OCI-LY3 (cell line): ENCODE measurements around the gene NT5M.

Experiments
- H2AFZ ChIP-seq: fragments of 200-600, 300-600 bp; shearing (Covaris generic); 2 replicates; pipeline ENCODE4 v1.6.0; 2014; ENCODE audit warnings: antibody characterized with exemption, low read depth, low read length
- H3K27ac ChIP-seq: fragments of 200-600, 300-600 bp; sonication (generic); 2 replicates; pipeline ENCODE4 v1.5.1; 2014; ENCODE audit warnings: mild to moderate bottlenecking, low read length, moderate library complexity, mixed read lengths
- H3K27me3 ChIP-seq: fragments of 200-600, 300-600 bp; sonication (generic); 2 replicates; pipeline ENCODE4 v1.6.1; 2014; ENCODE audit warnings: low read depth, low read length, mixed read lengths
- H3K36me3 ChIP-seq: fragments of 200-600, 300-600 bp; sonication (generic); replicated peaks from 2 replicates; pipeline ENCODE3; 2014; ENCODE audit warnings: low read depth, low read length, mixed read lengths
- H3K4me1 ChIP-seq: fragments of 300-600, 200-600 bp; sonication (generic); 2 replicates; pipeline ENCODE4 v1.6.1; 2014; ENCODE audit warnings: low read length, mixed read lengths
- H3K4me2 ChIP-seq: fragments of 200-600, 300-600 bp; sonication (generic); 2 replicates; pipeline ENCODE4 v1.6.1; 2014; ENCODE audit warnings: low read length, mixed read lengths
- H3K4me3 ChIP-seq: fragments of 300-600, 200-600 bp; sonication (generic); 2 replicates; pipeline ENCODE4 v1.5.1; 2014; ENCODE audit warnings: antibody characterized with exemption, mild to moderate bottlenecking, low read length, moderate library complexity
- H3K79me2 ChIP-seq: fragments of 300-600, 200-600 bp; shearing (Covaris generic); 2 replicates; pipeline ENCODE4 v1.6.1; 2014; ENCODE audit warnings: mild to moderate bottlenecking, low read length, mixed read lengths
- H3K9ac ChIP-seq: fragments of 300-600, 200-600 bp; shearing (Covaris generic); 2 replicates; pipeline ENCODE4 v1.6.0; 2014; ENCODE audit warnings: mild to moderate bottlenecking, low read length, moderate library complexity
- H3K9me3 ChIP-seq: fragments of 200-600, 300-600 bp; shearing (Covaris generic); 2 replicates; pipeline ENCODE4 v1.6.1; 2014; ENCODE audit warnings: low read length, mixed read lengths; ENCODE audit not compliant: insufficient read depth
- H4K20me1 ChIP-seq: fragments of 200-600, 300-600 bp; sonication (generic); 2 replicates; pipeline ENCODE4 v1.6.1; 2016; ENCODE audit warnings: low read length, mixed read lengths; ENCODE audit not compliant: insufficient read depth
- CTCF ChIP-seq: fragments of 200-600, 300-600 bp; sonication (generic); IDR thresholded peaks from 2 replicates; pipeline ENCODE4 v1.5.1; 2014; ENCODE audit warnings: antibody characterized with exemption, low read length, low read depth
- EZH2phosphoT487 ChIP-seq: fragments of 200-600 bp; shearing (Covaris generic); IDR thresholded peaks from 2 replicates; pipeline ENCODE4 v1.6.1; 2018; ENCODE audit warnings: antibody characterized with exemption, mixed run types, low read depth

Gene NT5M

DNA sequence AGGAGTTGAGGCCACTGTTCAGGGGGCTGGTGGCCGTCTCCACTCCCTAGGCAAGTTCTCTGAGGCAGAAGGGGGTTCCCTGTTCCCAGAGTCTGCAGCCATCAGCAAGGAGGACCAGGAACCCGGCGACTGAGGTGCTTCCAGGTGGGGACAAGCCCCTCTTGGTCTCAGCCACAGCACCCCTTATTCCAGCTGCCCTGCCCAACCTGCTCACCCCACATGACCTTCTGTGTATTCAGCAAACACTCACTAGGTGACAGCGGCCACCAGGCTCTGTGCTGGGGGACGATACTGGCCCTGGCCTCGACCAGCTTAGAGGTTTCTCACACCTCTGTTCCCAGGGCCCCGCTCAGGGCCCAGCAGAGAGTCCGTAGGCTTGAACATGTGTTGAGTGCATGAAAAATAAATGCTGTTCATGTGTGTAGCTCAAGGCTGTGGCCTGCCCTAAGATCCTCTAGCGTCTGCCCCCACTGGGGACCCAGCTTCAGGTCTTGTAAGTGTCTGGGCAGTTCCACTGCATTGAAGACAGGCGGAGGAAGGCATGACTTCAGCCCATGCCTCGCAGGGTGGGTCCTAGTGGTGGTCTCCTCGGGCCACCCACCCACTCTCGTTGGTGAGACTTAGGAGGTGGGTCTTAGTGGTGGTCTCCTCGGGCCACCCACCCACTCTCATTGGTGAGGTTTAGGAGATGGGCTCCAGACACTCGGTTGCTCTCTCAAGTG lies 44.2 kb downstream of the NT5M start:
- no peak overlapping the region for H3K9ac ChIP-seq
- TF ChIP-seq EZH2phosphoT487: no peak
- TF ChIP-seq CTCF: no peak
- H3K4me2 ChIP-seq: no peak overlapping the region
- H3K79me2 ChIP-seq: no peaks in the 10 kb centered on the region
- H3K27me3 ChIP-seq: no peaks in the 10 kb centered on the region
- H4K20me1 ChIP-seq: no peaks in the 10 kb centered on the region
- no peaks in the 10 kb centered on the region for H3K36me3 ChIP-seq
- H2AFZ ChIP-seq: no peak overlapping the region
- no peaks in the 10 kb centered on the region for H3K9me3 ChIP-seq
- no peaks in the 10 kb centered on the region for H3K4me1 ChIP-seq
- no peak overlapping the region for H3K27ac ChIP-seq
- no peak overlapping the region for H3K4me3 ChIP-seq

DNA sequence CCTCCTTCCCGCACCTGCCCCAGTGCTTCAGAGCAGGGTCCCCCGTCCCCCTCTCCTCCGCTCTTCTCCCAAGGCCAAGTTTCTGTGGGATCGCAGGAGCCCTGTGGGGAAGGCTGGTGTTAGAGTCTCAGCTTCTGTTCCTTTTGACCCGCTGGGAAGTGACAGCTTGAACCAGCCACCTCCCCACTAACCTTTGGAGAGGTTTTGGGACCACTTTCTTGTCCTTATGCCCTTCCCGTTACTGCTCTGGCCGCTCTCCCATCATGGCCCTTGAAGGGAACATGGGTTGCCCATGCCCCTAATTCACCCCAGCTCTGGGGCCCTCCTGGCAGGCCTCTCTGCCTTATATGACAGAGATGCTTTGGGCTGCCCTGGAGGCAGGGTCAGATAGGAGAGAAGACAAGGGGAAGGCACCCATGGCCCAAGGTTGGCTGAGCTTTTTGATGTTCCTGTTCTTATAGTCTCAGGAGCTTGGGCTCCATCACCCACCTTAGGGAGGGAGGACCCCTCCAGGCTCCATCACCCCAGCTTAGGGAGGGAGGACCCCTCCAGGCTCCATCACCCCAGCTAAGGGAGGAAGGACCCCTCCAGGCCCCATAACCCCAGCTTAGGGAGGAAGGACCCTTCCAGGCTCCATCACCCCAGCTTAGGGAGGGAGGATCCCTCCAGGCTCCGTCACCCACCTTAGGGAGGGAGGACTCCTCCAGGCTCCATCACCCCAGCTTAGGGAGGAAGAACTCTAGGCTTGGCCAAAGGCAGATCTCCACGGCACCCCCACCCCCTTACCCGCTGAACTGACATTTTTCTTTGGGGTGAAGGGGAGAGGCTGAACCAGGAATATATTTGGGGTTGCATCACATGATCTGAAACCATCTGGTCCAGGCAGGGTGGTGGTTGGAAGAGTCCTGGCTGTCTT lies 45.0 kb downstream of the NT5M start:
- H2AFZ ChIP-seq: no peak overlapping the region
- no peaks in the 10 kb centered on the region for H3K9me3 ChIP-seq
- H4K20me1 ChIP-seq: no peaks in the 10 kb centered on the region
- no peak overlapping the region for H3K4me2 ChIP-seq
- H3K36me3 ChIP-seq: no peaks in the 10 kb centered on the region
- H3K4me3 ChIP-seq: no peak overlapping the region
- no peaks in the 10 kb centered on the region for H3K4me1 ChIP-seq
- no peak for TF ChIP-seq CTCF
- TF ChIP-seq EZH2phosphoT487: no peak
- H3K27ac ChIP-seq: no peak overlapping the region
- no peak overlapping the region for H3K9ac ChIP-seq
- no peaks in the 10 kb centered on the region for H3K27me3 ChIP-seq
- H3K79me2 ChIP-seq: no peaks in the 10 kb centered on the region

GRCh38 chr17:17348872-17349723 lies 45.9 kb downstream of the NT5M start:
- Histone ChIP-seq H3K4me3 (no peak overlapping the region), H3K27me3 (no peaks in the 10 kb centered on the region), H3K36me3 (no peaks in the 10 kb centered on the region), H3K79me2 (no peaks in the 10 kb centered on the region), H3K27ac (no peak overlapping the region), H4K20me1 (no peaks in the 10 kb centered on the region), H2AFZ (no peak overlapping the region), H3K4me1 (no peaks in the 10 kb centered on the region), H3K4me2 (no peak overlapping the region), H3K9ac (no peak overlapping the region), H3K9me3 (no peaks in the 10 kb centered on the region)
- TF ChIP-seq EZH2phosphoT487: no peak
- no peak for TF ChIP-seq CTCF
